RKO (cell line): ENCODE measurements around the gene HLA-DQB2.

ENCODE experiments used
- DNase-seq: peaks from one replicate; pipeline ENCODE4 v3.0.0-alpha.2; 2016; ENCODE audit warnings: low spot score

HLA-DQB2 gene

DNA sequence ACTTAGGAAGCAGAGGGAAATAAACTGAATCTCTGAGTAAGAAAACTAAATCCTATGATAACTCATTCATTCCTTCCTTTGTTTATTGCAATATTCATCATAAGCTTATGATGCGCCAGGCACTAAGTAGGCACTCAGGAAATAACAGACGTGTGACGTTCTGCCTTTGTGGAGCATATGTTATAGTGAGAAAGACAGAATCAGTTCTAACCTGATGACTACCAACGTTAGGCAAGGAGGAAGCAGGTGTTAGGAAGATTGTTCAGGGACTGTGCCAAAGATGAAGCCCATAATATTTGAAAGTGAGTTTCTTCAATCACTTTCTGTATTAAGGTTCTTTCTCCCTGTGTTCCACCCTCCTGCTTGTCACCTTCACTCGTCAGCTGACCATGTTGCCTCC, 18.6 kb downstream of the HLA-DQB2 start:
- no peak for DNase-seq

DNA sequence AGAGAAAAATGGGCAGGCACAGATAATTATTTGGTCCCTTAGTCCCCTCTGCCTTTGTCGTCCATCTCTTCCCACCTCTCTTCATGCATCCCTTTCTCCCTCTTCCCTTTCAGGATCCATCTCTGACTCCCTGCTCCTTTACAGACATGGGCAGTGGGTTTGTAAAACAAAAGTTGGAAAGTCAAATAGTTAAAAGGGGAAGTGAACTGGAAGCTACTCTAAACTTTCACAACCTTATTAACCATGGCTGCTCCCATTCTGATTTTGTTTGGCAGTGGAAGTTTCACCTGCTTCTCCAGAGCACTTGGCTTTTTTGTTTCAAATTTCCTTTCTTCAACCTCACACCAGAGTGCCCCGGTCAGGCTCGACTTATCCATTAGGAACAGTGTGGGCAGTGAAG, 21.0 kb downstream of the HLA-DQB2 start:
- no peak for DNase-seq

DNA sequence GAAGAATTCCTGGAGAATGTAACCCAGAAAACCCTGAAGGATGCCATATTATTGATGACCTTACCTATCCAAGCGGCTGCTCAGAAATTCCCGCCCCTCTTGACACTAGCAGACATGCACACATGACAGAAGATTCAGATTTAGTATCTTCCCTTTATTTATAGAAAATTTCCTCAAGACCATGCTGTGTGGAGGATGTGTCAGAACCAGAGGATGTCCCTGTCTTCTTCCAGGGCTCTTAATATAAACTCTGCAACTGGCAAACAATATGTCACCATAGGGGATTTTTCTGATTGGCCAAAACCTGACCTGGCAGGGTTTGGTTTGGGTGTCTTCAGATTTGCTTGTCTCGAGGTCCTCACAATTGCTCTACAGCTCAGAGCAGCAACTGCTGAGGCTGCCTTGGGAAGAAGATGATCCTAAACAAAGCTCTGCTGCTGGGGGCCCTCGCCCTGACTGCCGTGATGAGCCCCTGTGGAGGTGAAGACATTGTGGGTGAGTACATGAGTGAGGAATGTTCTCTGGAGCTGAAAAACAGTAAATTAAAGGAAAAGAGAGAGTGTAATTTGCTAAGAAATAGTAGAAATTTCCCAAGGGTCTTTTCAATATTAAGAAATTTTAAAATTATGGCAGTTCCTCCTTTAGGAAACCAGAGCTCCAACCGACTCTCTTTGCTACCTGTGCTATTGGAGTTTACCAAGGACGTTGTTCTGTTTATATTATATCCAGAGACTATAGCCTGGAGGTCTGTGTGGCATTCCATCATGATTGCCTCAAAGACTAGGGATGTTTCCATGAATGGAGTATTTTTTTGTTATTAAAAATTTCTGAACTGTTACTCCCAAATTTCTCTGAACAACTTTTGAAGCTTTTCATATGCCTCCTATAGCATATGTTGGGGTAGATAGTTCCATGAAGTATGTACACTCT, 22.0 kb downstream of the HLA-DQB2 start, which contains the start of gene HLA-DQA2:
TSS of gene HLA-DQA2 (plus strand) at position 361 of the 930 bp plus-strand sequence. CDS start at position 414, 53 bp downstream.
- DNase-seq = no peak

DNA sequence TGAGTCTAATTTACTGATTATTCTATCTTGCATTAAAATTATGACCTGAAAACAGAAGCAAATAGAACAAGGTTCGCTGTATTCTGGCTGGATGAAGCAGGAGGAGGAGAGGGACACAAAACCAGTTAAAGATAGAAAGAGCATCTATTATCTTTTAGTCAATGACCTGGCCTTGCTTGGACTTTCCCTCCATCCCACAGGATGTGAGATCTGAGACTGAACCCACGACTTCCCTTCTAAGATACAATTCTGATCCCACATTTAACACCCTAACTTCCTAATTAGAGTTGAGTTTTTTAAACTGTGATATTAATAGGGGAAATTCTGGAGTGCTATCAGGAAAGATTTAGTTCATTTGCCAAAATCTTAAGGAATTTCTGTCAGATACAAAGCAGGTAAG, 25.2 kb downstream of the HLA-DQB2 start:
- no peak for DNase-seq

DNA sequence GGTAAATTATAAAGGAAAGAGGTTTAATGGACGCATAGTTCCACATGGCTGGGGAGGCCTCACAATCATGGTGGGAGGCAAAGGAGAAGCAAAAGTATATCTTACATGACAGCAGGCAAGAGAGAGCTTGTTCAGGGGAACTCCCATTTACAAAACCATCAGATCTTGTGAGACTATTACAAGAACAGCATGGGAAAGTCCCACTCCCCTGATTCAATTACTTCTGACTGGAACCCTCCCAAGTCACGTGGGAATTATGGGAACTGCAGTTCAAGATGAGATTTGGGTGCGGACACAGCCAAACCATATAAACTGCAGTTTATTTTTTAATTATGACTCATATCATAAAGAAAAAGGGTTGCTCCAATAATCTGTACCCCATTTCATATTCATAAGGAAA, 44.5 kb downstream of the HLA-DQB2 start:
- no peak for DNase-seq

DNA sequence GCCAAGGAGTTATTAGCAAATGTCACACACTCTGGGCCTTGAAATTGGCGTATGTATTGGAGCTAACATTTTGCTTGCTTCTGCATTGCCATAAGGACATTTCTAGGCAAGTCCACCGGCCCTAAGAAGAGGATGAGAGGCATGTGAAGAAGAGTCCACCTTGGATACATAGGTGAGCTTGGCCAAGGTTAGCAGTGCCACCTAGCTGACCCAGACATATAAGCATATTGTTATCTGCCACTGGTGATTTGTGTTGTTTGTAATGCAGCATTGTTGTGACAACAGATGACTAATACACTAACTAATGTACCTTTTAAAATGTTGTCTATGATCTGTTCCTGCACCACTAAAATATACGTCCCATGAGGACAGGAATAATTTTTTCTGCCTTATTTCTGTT, 46.9 kb downstream of the HLA-DQB2 start:
- DNase-seq = no peak

DNA sequence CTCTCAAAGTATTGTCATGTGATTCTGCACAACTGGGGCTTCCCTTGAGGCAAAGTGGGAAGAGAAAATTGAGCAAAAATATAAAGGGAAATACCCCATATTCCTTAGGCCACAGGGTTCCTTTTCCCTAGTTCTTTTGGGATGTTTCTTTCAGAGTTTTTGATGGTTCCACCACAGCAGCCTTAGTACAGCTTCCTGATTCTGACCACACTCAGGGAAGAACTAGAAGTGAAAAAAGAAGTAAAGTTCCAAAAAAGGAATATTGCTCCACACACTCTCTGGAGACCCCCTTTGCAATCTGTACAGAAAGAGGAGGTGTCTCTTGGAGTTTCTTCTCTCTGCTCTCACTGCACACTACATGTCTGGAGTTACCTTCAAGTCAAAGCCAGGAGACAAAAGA, 50.1 kb downstream of the HLA-DQB2 start:
- no peak for DNase-seq

DNA sequence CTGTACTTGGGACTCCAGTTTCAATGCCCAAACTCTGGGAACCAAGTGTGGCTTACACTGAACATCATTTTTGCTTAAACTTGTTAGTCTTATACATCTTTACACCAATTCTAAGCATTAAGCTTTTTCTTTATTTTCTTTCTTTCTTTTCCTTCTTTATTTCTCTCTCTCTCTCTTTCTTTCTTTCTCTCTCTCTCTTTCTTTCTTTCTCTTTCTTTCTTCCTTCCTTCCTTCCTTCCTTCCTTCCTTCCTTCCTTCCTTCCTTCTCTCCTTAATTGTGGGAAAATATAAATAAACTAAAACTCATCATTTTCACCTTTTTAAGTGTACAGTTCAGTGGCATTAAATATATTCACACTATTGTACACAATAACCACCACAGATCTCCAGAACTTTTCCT, 53.7 kb downstream of the HLA-DQB2 start:
- DNase-seq = no peak
